ENCODE results near the gene SIPA1.

DNA sequence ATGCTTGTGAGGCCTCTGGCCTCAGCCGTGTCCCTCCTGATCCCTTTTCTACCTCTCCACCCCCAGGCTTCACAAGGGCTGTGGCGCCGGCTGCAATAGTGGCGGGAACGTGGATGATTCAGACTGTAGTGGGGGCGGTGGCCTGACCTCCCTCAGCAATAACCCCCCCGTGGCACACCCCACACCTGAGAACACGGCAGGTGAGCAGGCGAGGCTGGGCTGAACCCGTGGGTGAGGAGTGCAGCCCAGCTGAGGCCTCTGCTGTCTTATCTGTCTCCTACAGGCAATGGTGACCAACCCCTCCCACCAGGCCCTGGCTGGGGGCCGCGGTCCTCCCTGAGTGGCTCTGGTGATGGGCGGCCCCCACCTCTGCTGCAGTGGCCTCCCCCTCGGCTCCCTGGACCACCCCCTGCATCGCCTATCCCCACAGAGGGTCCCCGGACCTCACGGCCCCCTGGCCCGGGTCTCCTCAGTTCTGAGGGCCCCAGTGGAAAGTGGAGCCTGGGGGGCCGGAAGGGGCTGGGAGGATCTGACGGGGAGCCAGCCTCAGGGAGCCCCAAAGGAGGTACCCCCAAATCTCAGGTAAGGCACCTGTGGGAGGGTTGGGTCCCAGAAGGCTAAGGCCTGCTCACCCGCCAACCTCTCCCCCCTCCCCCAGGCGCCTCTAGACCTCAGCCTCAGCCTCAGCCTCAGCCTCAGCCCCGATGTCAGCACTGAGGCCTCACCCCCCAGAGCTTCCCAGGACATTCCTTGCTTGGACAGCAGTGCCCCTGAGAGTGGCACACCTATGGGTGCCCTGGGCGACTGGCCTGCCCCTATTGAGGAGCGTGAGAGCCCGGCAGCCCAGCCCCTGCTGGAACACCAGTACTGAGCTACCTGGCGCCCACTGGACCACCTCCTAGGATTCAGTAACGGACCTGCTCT, 1.5 kb upstream of the SIPA1 start:
- TF ChIP-seq CTCF (IDR thresholded peaks at IDR 0.05) (no peak), POLR2A (IDR thresholded peaks at IDR 0.05) (no peak)

All from Peyer's patch (tissue), 4 donors.